ENCODE data around the gene PDP2. TPM values are rescaled to one million over a fixed set of nuclear protein-coding genes. Genes with fewer than 3 reads are reported as not detected.

PDP2 gene
- total and polyA plus RNA-seq, 2 of the 4 experiments (the other 2 are of a cell fraction): 5.3 to 16.8 TPM

DNA sequence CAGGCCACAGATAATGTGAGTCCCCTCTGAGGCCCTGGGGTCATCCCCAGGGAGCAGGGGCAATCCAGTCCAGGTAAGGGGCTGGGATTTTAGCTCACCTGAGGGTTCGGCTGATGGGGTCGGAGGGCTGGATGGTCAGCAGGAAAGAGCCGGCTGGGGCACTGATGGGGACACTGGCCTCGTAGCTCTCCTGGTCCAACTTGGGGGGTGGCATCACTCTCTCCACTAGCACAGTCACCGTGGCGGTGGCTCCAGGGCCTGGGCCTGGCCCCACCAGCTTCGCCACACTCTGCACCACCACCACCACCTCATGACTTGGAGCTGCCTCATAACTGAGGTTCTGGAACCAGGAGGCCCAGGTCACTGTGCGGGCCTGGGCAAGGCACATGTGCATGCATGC is 31.5 kb downstream of the PDP2 start:
- no peaks in the 10 kb centered on the region for H3K4me1 ChIP-seq (ENCODE audit: control insufficient read depth, insufficient read depth, low read length)
- no peak overlapping the region for H3K4ac ChIP-seq (ENCODE audit: low read depth, low read length)
- no peak overlapping the region for H3K56ac ChIP-seq (ENCODE audit: extremely low read depth, insufficient read depth, low read length)
- in situ Hi-C loops (cut with MboI; ENCODE audit: low sequenced_read_pairs) (no loop called here), dilution Hi-C loops (cut with HindIII; ENCODE audit: low sequenced_read_pairs, unreplicated experiment) (no loop called here), intact Hi-C loops (cut with micrococcal nuclease) (no loop called here)
- H2BK15ac ChIP-seq (ENCODE audit: low read depth, low read length): no peak overlapping the region
- H3K9ac ChIP-seq (ENCODE audit: low read depth, low read length): no peak overlapping the region
- H3K18ac ChIP-seq (ENCODE audit: low read depth, low read length): no peak overlapping the region
- no peak overlapping the region for H2BK20ac ChIP-seq (ENCODE audit: low read depth, low read length)
- H3K4me3 ChIP-seq (ENCODE audit: insufficient read depth, low read depth, low read length): no peak overlapping the region
- H3K79me1 ChIP-seq (ENCODE audit: low read depth in 1 of 2, low read length in 2 of 2): no peaks in the 10 kb centered on the region
- H2BK5ac ChIP-seq (ENCODE audit: low read depth, low read length, poor library complexity, severe bottlenecking): no peak overlapping the region
- no peak overlapping the region for H3K4me2 ChIP-seq (ENCODE audit: low read depth, low read length)
- ChIA-PET POLR2A (ENCODE audit: unreplicated experiment) (no interaction called here), CTCF (no interaction called here)
- H4K91ac ChIP-seq (ENCODE audit: insufficient read depth, low read depth, low read length): no peak overlapping the region
- H3K36me3 ChIP-seq (ENCODE audit: control insufficient read depth, insufficient read depth, low read length): no peaks in the 10 kb centered on the region
- no peak overlapping the region for H2AK5ac ChIP-seq (ENCODE audit: low read depth, low read length)
- no peak overlapping the region for H3K23ac ChIP-seq (ENCODE audit: low read depth, low read length)
- DNase-seq (no peak), ATAC-seq (ENCODE audit: low read depth) (no peak)
- H3K9me1 ChIP-seq (ENCODE audit: insufficient read depth, low read length): no peaks in the 10 kb centered on the region
- no peak overlapping the region for H4K5ac ChIP-seq (ENCODE audit: low read depth, low read length)
- H3K27me3 ChIP-seq (ENCODE audit: control insufficient read depth, insufficient read depth, low read length): peaks cover 25% of the 10 kb centered on the region
- TF ChIP-seq SMC3 (IDR thresholded peaks at IDR 0.05; ENCODE audit: low read depth, low read length): no peak
- TF ChIP-seq, protein P1, sequence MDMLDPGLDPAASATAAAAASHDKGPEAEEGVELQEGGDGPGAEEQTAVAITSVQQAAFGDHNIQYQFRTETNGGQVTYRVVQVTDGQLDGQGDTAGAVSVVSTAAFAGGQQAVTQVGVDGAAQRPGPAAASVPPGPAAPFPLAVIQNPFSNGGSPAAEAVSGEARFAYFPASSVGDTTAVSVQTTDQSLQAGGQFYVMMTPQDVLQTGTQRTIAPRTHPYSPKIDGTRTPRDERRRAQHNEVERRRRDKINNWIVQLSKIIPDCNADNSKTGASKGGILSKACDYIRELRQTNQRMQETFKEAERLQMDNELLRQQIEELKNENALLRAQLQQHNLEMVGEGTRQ (IDR thresholded peaks at IDR 0.05; ENCODE audit: low read depth, low read length): no peak
- TF ChIP-seq POLR2A (IDR thresholded peaks at IDR 0.05; ENCODE audit: low read depth, low read length): no peak
- TF ChIP-seq RAD21 (IDR thresholded peaks at IDR 0.05; ENCODE audit: low read length): no peak
- H2BK120ac ChIP-seq (ENCODE audit: low read depth, low read length): no peak overlapping the region
- H3K27ac ChIP-seq (ENCODE audit: insufficient read depth, low read length): no peak overlapping the region
- H2AFZ ChIP-seq (replicated peaks; ENCODE audit: low read length, poor library complexity): no peak overlapping the region
- BruUV-seq (replicated peaks): no TSS peak
- no peaks in the 10 kb centered on the region for H3K9me3 ChIP-seq (ENCODE audit: control insufficient read depth, insufficient read depth, low read length)
- H3K14ac ChIP-seq (replicated peaks; ENCODE audit: low read depth, low read length): no peak overlapping the region
- no peak overlapping the region for H2AK9ac ChIP-seq (replicated peaks; ENCODE audit: low read depth, low read length, poor library complexity)
- 75% methylated on average over 4 of the region's 8 CpGs; no CpG with 5 or more reads in 1 of the 2 experiments for WGBS, 2 experiments (ENCODE audit: extremely low coverage in 2 of 2, insufficient read length in 1 of 2)
- H4K20me1 ChIP-seq (ENCODE audit: insufficient read depth, low read length): no peaks in the 10 kb centered on the region
- no peak overlapping the region for H4K8ac ChIP-seq (ENCODE audit: low read depth in 2 of 2, low read length in 2 of 2)
